HepG2 (cell line): ENCODE measurements around the gene ABL2. TPM values are rescaled to one million over a fixed set of nuclear protein-coding genes. Genes with fewer than 3 reads are reported as not detected.

Experiments
- CBFB ChIP-seq: sonication (generic); formaldehyde crosslinking; IDR thresholded peaks from 2 replicates; pipeline ENCODE4 v1.4.0; 2020; ENCODE audit warnings: missing genetic modification reagents
- ELF4 ChIP-seq: sonication (generic); formaldehyde crosslinking; IDR thresholded peaks from 2 replicates; pipeline ENCODE4 v1.5.0; 2020; ENCODE audit warnings: missing genetic modification reagents, mild to moderate bottlenecking, moderate library complexity, borderline replicate concordance
- ETV5 ChIP-seq: IDR thresholded peaks from 2 replicates; pipeline ENCODE4 v1.6.1; 2018; ENCODE audit warnings: missing biosample characterization, missing genetic modification reagents, inconsistent platforms, borderline replicate concordance
- GATA4 ChIP-seq: sonication (generic); IDR thresholded peaks from 2 replicates; pipeline ENCODE4 v1.6.1; 2016; ENCODE audit warnings: antibody characterized with exemption, low read depth, borderline replicate concordance
- GATAD1 ChIP-seq: IDR thresholded peaks from 2 replicates; pipeline ENCODE4 v1.6.1; 2016; ENCODE audit warnings: missing genetic modification reagents, missing compliant biosample characterization
- HNF4A ChIP-seq: sonication (generic); formaldehyde crosslinking; IDR thresholded peaks from 2 replicates; pipeline ENCODE4 v1.4.0; 2020; ENCODE audit warnings: missing genetic modification reagents
- IKZF4 ChIP-seq: sonication (generic); formaldehyde crosslinking; IDR thresholded peaks from 2 replicates; pipeline ENCODE4 v1.5.1; 2020; ENCODE audit warnings: borderline replicate concordance, mild to moderate bottlenecking, low read depth, missing genetic modification reagents; ENCODE audit errors: not compliant biosample characterization
- KDM4B ChIP-seq: sonication (generic); formaldehyde crosslinking; IDR thresholded peaks from 2 replicates; pipeline ENCODE4 v1.4.0; 2020; ENCODE audit warnings: missing genetic modification reagents
- MED1 ChIP-seq: sonication (generic); formaldehyde crosslinking; IDR thresholded peaks from 2 replicates; pipeline ENCODE4 v1.4.0; 2020; ENCODE audit warnings: missing genetic modification reagents
- MTA3 ChIP-seq: sonication (generic); formaldehyde crosslinking; IDR thresholded peaks from 2 replicates; pipeline ENCODE4 v1.4.0; 2020; ENCODE audit warnings: missing genetic modification reagents
- NCOA2 ChIP-seq: sonication (generic); formaldehyde crosslinking; IDR thresholded peaks from 2 replicates; pipeline ENCODE4 v1.8.0; 2022; ENCODE audit warnings: inconsistent platforms
- PHF20 ChIP-seq: sonication (generic); formaldehyde crosslinking; IDR thresholded peaks from 2 replicates; pipeline ENCODE4 v1.5.0; 2020; ENCODE audit warnings: mild to moderate bottlenecking, missing genetic modification reagents
- RORA ChIP-seq: sonication (generic); formaldehyde crosslinking; IDR thresholded peaks from 2 replicates; pipeline ENCODE4 v1.5.0; 2020; ENCODE audit warnings: mild to moderate bottlenecking, missing genetic modification reagents, moderate library complexity
- SETDB1 ChIP-seq: sonication (generic); formaldehyde crosslinking; IDR thresholded peaks from 2 replicates; pipeline ENCODE4 v1.5.1; 2020; ENCODE audit warnings: missing genetic modification reagents, mild to moderate bottlenecking, borderline replicate concordance
- SMC3 ChIP-seq: IDR thresholded peaks from 2 replicates; pipeline ENCODE4 v1.6.1; 2011; ENCODE audit warnings: low read length, improper control_type of control experiment
- TARDBP ChIP-seq: sonication (generic); formaldehyde crosslinking; IDR thresholded peaks from 2 replicates; pipeline ENCODE4 v1.8.0; 2022; ENCODE audit warnings: mild to moderate bottlenecking, missing genetic modification reagents
- TRAFD1 ChIP-seq: sonication (generic); formaldehyde crosslinking; IDR thresholded peaks from 2 replicates; pipeline ENCODE4 v1.5.1; 2020; ENCODE audit warnings: missing genetic modification reagents, mild to moderate bottlenecking, borderline replicate concordance
- U2AF2 ChIP-seq: fragments of 200-400 bp; formaldehyde crosslinking; IDR thresholded peaks from 2 replicates; pipeline ENCODE4 v1.6.1; 2017; ENCODE audit warnings: low read depth, mild to moderate bottlenecking, low read length
- ZBTB20 ChIP-seq: sonication (generic); formaldehyde crosslinking; IDR thresholded peaks from 2 replicates; pipeline ENCODE4 v1.8.1; 2023; ENCODE audit warnings: missing genetic modification reagents, low read depth, mild to moderate bottlenecking, borderline replicate concordance
- ZBTB25 ChIP-seq: IDR thresholded peaks from 2 replicates; pipeline ENCODE4 v1.6.1; 2018; ENCODE audit warnings: missing genetic modification reagents
- ZBTB7A ChIP-seq: sonication (generic); formaldehyde crosslinking; IDR thresholded peaks from 2 replicates; pipeline ENCODE4 v1.8.0; 2022; ENCODE audit warnings: mild to moderate bottlenecking, missing genetic modification reagents
- ZFP41 ChIP-seq: sonication (generic); formaldehyde crosslinking; IDR thresholded peaks from 2 replicates; pipeline ENCODE4 v1.4.0; 2020; ENCODE audit warnings: mild to moderate bottlenecking, missing genetic modification reagents, borderline replicate concordance
- ZNF260 ChIP-seq: sonication (generic); formaldehyde crosslinking; IDR thresholded peaks from 2 replicates; pipeline ENCODE4 v1.4.0; 2020; ENCODE audit warnings: missing genetic modification reagents, low read depth, mild to moderate bottlenecking, borderline replicate concordance
- ZNF276 ChIP-seq: sonication (generic); formaldehyde crosslinking; IDR thresholded peaks from 2 replicates; pipeline ENCODE4 v1.4.0; 2020; ENCODE audit warnings: mild to moderate bottlenecking, low read depth, missing genetic modification reagents
- ZNF30 ChIP-seq: sonication (generic); formaldehyde crosslinking; IDR thresholded peaks from 2 replicates; pipeline ENCODE4 v1.5.0; 2020; ENCODE audit warnings: mild to moderate bottlenecking, missing genetic modification reagents
- ZNF354B ChIP-seq: sonication (generic); formaldehyde crosslinking; IDR thresholded peaks from 2 replicates; pipeline ENCODE4 v1.8.0; 2022; ENCODE audit warnings: mild to moderate bottlenecking, missing genetic modification reagents
- ZNF674 ChIP-seq: sonication (generic); formaldehyde crosslinking; IDR thresholded peaks from 2 replicates; pipeline ENCODE4 v1.5.0; 2020; ENCODE audit warnings: low read depth, mild to moderate bottlenecking, missing genetic modification reagents
- ZNF747 ChIP-seq: sonication (generic); formaldehyde crosslinking; IDR thresholded peaks from 2 replicates; pipeline ENCODE4 v1.8.1; 2023; ENCODE audit warnings: missing genetic modification reagents, mild to moderate bottlenecking, borderline replicate concordance
- ZNF772 ChIP-seq: sonication (generic); formaldehyde crosslinking; IDR thresholded peaks from 2 replicates; pipeline ENCODE4 v1.5.0; 2020; ENCODE audit warnings: mild to moderate bottlenecking, missing genetic modification reagents
- polyA plus RNA-seq, 8 experiments: library from polyadenylated mRNA; depleted of rRNA in 3 of 8; stranded (reverse) in 7 of 8; unstranded in 1 of 8; fragments of >200 nt; fragmentation: Illumina TruSeq in 4 of 8; extraction: Trizol in 4 of 8; gene quantifications; 2 replicates each; pipeline versions ENCODE4 v1.2.1 to v1.2.3, GENCODE V29; 2011 to 2016; ENCODE audit warnings: low read depth in 4 of 8, missing spikeins in 1 of 8, mixed read lengths in 1 of 8; ENCODE audit not compliant: insufficient read depth in 1 of 8
- total RNA-seq, 5 experiments: library from RNA; depleted of rRNA; stranded (reverse); fragments of >200 nt; fragmentation: Illumina TruSeq; extraction: Trizol; gene quantifications; 2 replicates each; pipeline ENCODE4 v1.2.3, GENCODE V29; 2016; ENCODE audit warnings: low read depth in 1 of 5

Gene ABL2
- total and polyA plus RNA-seq, 2 of the 13 experiments (the other 11 are each of a cell fraction or from before 2014, with no cell fraction given): 5.8 to 6.0 TPM

- TF ChIP-seq ETV5 (no peak; the same call in 1 of the 2 replicates), IKZF4 (no peak), ELF4 (CRISPR knock-in tag) (no peak), MED1 (CRISPR knock-in tag) (peak; percentile 61), RORA (no peak), ZBTB25 (CRISPR knock-in tag) (peak; percentile 76), SMC3 (peak; percentile 28; the same call in 1 of the 2 replicates), SETDB1 (no peak), ZNF674 (CRISPR knock-in tag) (no peak), GATAD1 (CRISPR knock-in tag) (no peak), HNF4A (CRISPR knock-in tag) (peak; percentile 65), ZNF276 (CRISPR knock-in tag) (no peak), ZNF354B (CRISPR knock-in tag) (no peak), KDM4B (peak; percentile 21; the same call in 1 of the 2 replicates), ZBTB20 (no peak), TARDBP (CRISPR knock-in tag) (peak; percentile 81; the same call in 1 of the 2 replicates), TRAFD1 (CRISPR knock-in tag) (no peak), U2AF2 (no peak), ZBTB7A (CRISPR knock-in tag) (peak; percentile 67; the same call in 1 of the 2 replicates), ZFP41 (no peak), ZNF260 (no peak), PHF20 (CRISPR knock-in tag) (no peak), NCOA2 (peak; percentile 77; the same call in 1 of the 2 replicates), ZNF747 (CRISPR knock-in tag) (0 out of 2 replicates have a peak, but pooled peaks have one; percentile 53), ZNF772 (CRISPR knock-in tag) (no peak), CBFB (CRISPR knock-in tag) (no peak), ZNF30 (CRISPR knock-in tag) (no peak), MTA3 (CRISPR knock-in tag) (no peak), GATA4 (no peak)
Measured at GRCh38 chr1:179091691-179092165, 137.7 kb downstream of the ABL2 start (continued).
